Measurements from ENCODE around the gene AP4E1.

AP4E1 gene

GRCh38 chr15:50865515-50866353 lies 42.7 kb upstream of the AP4E1 start:
- Histone ChIP-seq H3K27ac (replicated peaks; ENCODE audit: low read length) (no peak overlapping the region), H3K18ac (ENCODE audit: low read length) (no peak overlapping the region), H2BK5ac (ENCODE audit: low read length) (no peak overlapping the region), H2BK15ac (ENCODE audit: low read length) (no peak overlapping the region), H3K4me2 (ENCODE audit: insufficient read depth, low read length, poor library complexity, severe bottlenecking) (no peak overlapping the region), H2AFZ (ENCODE audit: low read length) (no peak overlapping the region), H2BK12ac (ENCODE audit: low read length) (no peak overlapping the region), H3K4me3 (ENCODE audit: low read length in 2 of 2) (no peak overlapping the region), H3K27me3 (ENCODE audit: control insufficient read depth in 3 of 3, insufficient read depth in 3 of 3, low read depth in 1 of 3, low read length in 3 of 3) (no peaks in the 10 kb centered on the region), H3K4me1 (ENCODE audit: control insufficient read depth in 2 of 2, insufficient read depth in 1 of 2, low read depth in 1 of 2, low read length in 2 of 2) (no peaks in the 10 kb centered on the region), H4K91ac (ENCODE audit: low read depth, low read length, poor library complexity) (no peak overlapping the region), H4K8ac (ENCODE audit: low read depth, low read length) (no peak overlapping the region), H2AK5ac (ENCODE audit: low read depth, low read length) (no peak overlapping the region), H3K36me3 (replicated peaks in 1 of 2; ENCODE audit: control insufficient read depth in 2 of 2, insufficient read depth in 2 of 2, low read length in 2 of 2) (no peaks in the 10 kb centered on the region), H3K79me1 (ENCODE audit: low read depth, low read length) (no peaks in the 10 kb centered on the region), H3K4ac (ENCODE audit: low read length) (no peak overlapping the region), H3K9ac (ENCODE audit: low read depth, low read length, poor library complexity) (no peak overlapping the region), H3K14ac (ENCODE audit: low read length) (no peak overlapping the region), H3K9me3 (replicated peaks in 1 of 2; ENCODE audit: control insufficient read depth in 2 of 2, insufficient read depth in 1 of 2, low read depth in 1 of 2, low read length in 2 of 2) (no peaks in the 10 kb centered on the region), H3K23ac (ENCODE audit: low read depth, low read length, poor library complexity) (no peak overlapping the region), H2BK120ac (ENCODE audit: low read depth, low read length) (no peak overlapping the region)
- WGBS, 2 donors (ENCODE audit: extremely low coverage in 2 of 2, insufficient read length in 2 of 2, insufficient replicate concordance in 1 of 2): no CpG with 5 or more reads among the region's 5 CpGs
- DNase-seq (ENCODE audit: low spot score): no peak

- DNase-seq (ENCODE audit: low spot score): no peak
- Histone ChIP-seq H3K27me3 (ENCODE audit: control insufficient read depth in 3 of 3, insufficient read depth in 3 of 3, low read depth in 1 of 3, low read length in 3 of 3) (no peaks in the 10 kb centered on the region), H3K4me1 (ENCODE audit: control insufficient read depth in 2 of 2, insufficient read depth in 1 of 2, low read depth in 1 of 2, low read length in 2 of 2) (no peaks in the 10 kb centered on the region), H3K14ac (ENCODE audit: low read length) (no peak overlapping the region), H2AK5ac (ENCODE audit: low read depth, low read length) (no peak overlapping the region), H3K23ac (ENCODE audit: low read depth, low read length, poor library complexity) (no peak overlapping the region), H2BK12ac (ENCODE audit: low read length) (no peak overlapping the region), H3K4me3 (ENCODE audit: low read length in 2 of 2) (no peak overlapping the region), H3K36me3 (replicated peaks in 1 of 2; ENCODE audit: control insufficient read depth in 2 of 2, insufficient read depth in 2 of 2, low read length in 2 of 2) (no peaks in the 10 kb centered on the region), H2BK5ac (ENCODE audit: low read length) (no peak overlapping the region), H3K9ac (ENCODE audit: low read depth, low read length, poor library complexity) (no peak overlapping the region), H4K91ac (ENCODE audit: low read depth, low read length, poor library complexity) (no peak overlapping the region), H3K4ac (ENCODE audit: low read length) (no peak overlapping the region), H4K8ac (ENCODE audit: low read depth, low read length) (no peak overlapping the region), H3K4me2 (ENCODE audit: insufficient read depth, low read length, poor library complexity, severe bottlenecking) (no peak overlapping the region), H2AFZ (ENCODE audit: low read length) (no peak overlapping the region), H3K18ac (ENCODE audit: low read length) (no peak overlapping the region), H2BK15ac (ENCODE audit: low read length) (no peak overlapping the region), H2BK120ac (ENCODE audit: low read depth, low read length) (no peak overlapping the region), H3K9me3 (replicated peaks in 1 of 2; ENCODE audit: control insufficient read depth in 2 of 2, insufficient read depth in 1 of 2, low read depth in 1 of 2, low read length in 2 of 2) (no peaks in the 10 kb centered on the region), H3K79me1 (ENCODE audit: low read depth, low read length) (no peaks in the 10 kb centered on the region), H3K27ac (replicated peaks; ENCODE audit: low read length) (no peak overlapping the region)
- no CpG with 5 or more reads among the region's 1 CpG for WGBS, 2 donors (ENCODE audit: extremely low coverage in 2 of 2, insufficient read length in 2 of 2, insufficient replicate concordance in 1 of 2)
Measured at GRCh38 chr15:50871832-50872231, 36.7 kb upstream of the AP4E1 start.

GRCh38 chr15:50872832-50873426 lies 35.6 kb upstream of the AP4E1 start:
- no peak for DNase-seq (ENCODE audit: low spot score)
- H3K14ac ChIP-seq (ENCODE audit: low read length): no peak overlapping the region
- no peak overlapping the region for H2BK15ac ChIP-seq (ENCODE audit: low read length)
- H3K9ac ChIP-seq (ENCODE audit: low read depth, low read length, poor library complexity): no peak overlapping the region
- no CpG with 5 or more reads among the region's 3 CpGs for WGBS, 2 donors (ENCODE audit: extremely low coverage in 2 of 2, insufficient read length in 2 of 2, insufficient replicate concordance in 1 of 2)
- H3K4me2 ChIP-seq (ENCODE audit: insufficient read depth, low read length, poor library complexity, severe bottlenecking): no peak overlapping the region
- H3K27ac ChIP-seq (replicated peaks; ENCODE audit: low read length): no peak overlapping the region
- H2AK5ac ChIP-seq (ENCODE audit: low read depth, low read length): no peak overlapping the region
- no peak overlapping the region for H3K4ac ChIP-seq (ENCODE audit: low read length)
- H3K4me3 ChIP-seq (ENCODE audit: low read length in 2 of 2): no peak overlapping the region
- no peaks in the 10 kb centered on the region for H3K4me1 ChIP-seq (ENCODE audit: control insufficient read depth in 2 of 2, insufficient read depth in 1 of 2, low read depth in 1 of 2, low read length in 2 of 2)
- no peak overlapping the region for H2BK12ac ChIP-seq (ENCODE audit: low read length)
- no peak overlapping the region for H2BK120ac ChIP-seq (ENCODE audit: low read depth, low read length)
- H4K8ac ChIP-seq (ENCODE audit: low read depth, low read length): no peak overlapping the region
- no peak overlapping the region for H2AFZ ChIP-seq (ENCODE audit: low read length)
- H3K18ac ChIP-seq (ENCODE audit: low read length): no peak overlapping the region
- H3K23ac ChIP-seq (ENCODE audit: low read depth, low read length, poor library complexity): no peak overlapping the region
- H3K27me3 ChIP-seq (ENCODE audit: control insufficient read depth in 3 of 3, insufficient read depth in 3 of 3, low read depth in 1 of 3, low read length in 3 of 3): no peaks in the 10 kb centered on the region
- H4K91ac ChIP-seq (ENCODE audit: low read depth, low read length, poor library complexity): no peak overlapping the region
- H3K79me1 ChIP-seq (ENCODE audit: low read depth, low read length): no peaks in the 10 kb centered on the region
- H3K9me3 ChIP-seq (replicated peaks in 1 of 2; ENCODE audit: control insufficient read depth in 2 of 2, insufficient read depth in 1 of 2, low read depth in 1 of 2, low read length in 2 of 2): no peaks in the 10 kb centered on the region
- no peaks in the 10 kb centered on the region for H3K36me3 ChIP-seq (replicated peaks in 1 of 2; ENCODE audit: control insufficient read depth in 2 of 2, insufficient read depth in 2 of 2, low read length in 2 of 2)
- no peak overlapping the region for H2BK5ac ChIP-seq (ENCODE audit: low read length)

DNA sequence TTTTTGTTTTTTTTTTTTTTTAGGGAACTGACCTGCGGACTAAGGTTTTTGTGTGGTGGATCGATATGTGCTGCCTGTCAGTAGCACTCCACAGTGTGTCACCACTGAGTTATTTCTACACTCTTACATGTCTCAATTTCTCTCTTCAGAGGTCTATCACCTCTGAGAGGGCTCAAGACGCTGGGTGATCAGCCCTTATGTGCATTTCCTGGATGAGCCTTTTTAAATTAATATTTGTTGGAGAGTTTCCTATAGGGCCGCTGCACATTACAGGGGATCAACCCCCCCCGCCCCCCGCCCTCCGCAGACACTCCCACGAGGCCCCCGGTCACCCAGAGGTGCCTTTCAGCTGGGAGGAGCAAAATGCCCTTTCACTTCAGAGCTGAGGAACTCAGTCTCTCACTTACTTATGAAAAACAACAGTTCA lies 34.5 kb upstream of the AP4E1 start:
- Histone ChIP-seq H2BK120ac (ENCODE audit: low read depth, low read length) (no peak overlapping the region), H3K4me2 (ENCODE audit: insufficient read depth, low read length, poor library complexity, severe bottlenecking) (no peak overlapping the region), H3K9me3 (replicated peaks in 1 of 2; ENCODE audit: control insufficient read depth in 2 of 2, insufficient read depth in 1 of 2, low read depth in 1 of 2, low read length in 2 of 2) (no peaks in the 10 kb centered on the region), H4K8ac (ENCODE audit: low read depth, low read length) (no peak overlapping the region), H2BK15ac (ENCODE audit: low read length) (no peak overlapping the region), H3K36me3 (replicated peaks in 1 of 2; ENCODE audit: control insufficient read depth in 2 of 2, insufficient read depth in 2 of 2, low read length in 2 of 2) (no peaks in the 10 kb centered on the region), H4K91ac (ENCODE audit: low read depth, low read length, poor library complexity) (no peak overlapping the region), H3K14ac (ENCODE audit: low read length) (no peak overlapping the region), H3K4me1 (ENCODE audit: control insufficient read depth in 2 of 2, insufficient read depth in 1 of 2, low read depth in 1 of 2, low read length in 2 of 2) (no peaks in the 10 kb centered on the region), H2BK5ac (ENCODE audit: low read length) (no peak overlapping the region), H2BK12ac (ENCODE audit: low read length) (no peak overlapping the region), H3K27me3 (ENCODE audit: control insufficient read depth in 3 of 3, insufficient read depth in 3 of 3, low read depth in 1 of 3, low read length in 3 of 3) (no peaks in the 10 kb centered on the region), H3K18ac (ENCODE audit: low read length) (no peak overlapping the region), H3K79me1 (ENCODE audit: low read depth, low read length) (no peaks in the 10 kb centered on the region), H3K9ac (ENCODE audit: low read depth, low read length, poor library complexity) (no peak overlapping the region), H2AFZ (ENCODE audit: low read length) (no peak overlapping the region), H3K4ac (ENCODE audit: low read length) (no peak overlapping the region), H2AK5ac (ENCODE audit: low read depth, low read length) (no peak overlapping the region), H3K23ac (ENCODE audit: low read depth, low read length, poor library complexity) (no peak overlapping the region), H3K4me3 (ENCODE audit: low read length in 2 of 2) (no peak overlapping the region), H3K27ac (replicated peaks; ENCODE audit: low read length) (no peak overlapping the region)
- no peak for DNase-seq (ENCODE audit: low spot score)
- WGBS, 2 donors (ENCODE audit: extremely low coverage in 2 of 2, insufficient read length in 2 of 2, insufficient replicate concordance in 1 of 2): no CpG with 5 or more reads among the region's 9 CpGs

All from neuronal stem cell (in vitro differentiated cells).